Type B pancreatic cell (in vitro differentiated cells): Measurements from ENCODE around the gene CNTNAP2. TPM values are rescaled to one million over a fixed set of nuclear protein-coding genes. Genes with fewer than 3 reads are reported as not detected.
"Not testable (repeated sequence)": the region's sequence is repeated elsewhere in the genome, so short reads cannot be mapped to it uniquely, and the experiment has no call there.

Experiments
- DNase-seq: peaks from one replicate; pipeline ENCODE4 v3.0.0; 2021; ENCODE audit warnings: mixed read lengths; ENCODE audit not compliant: unreplicated experiment; ENCODE audit errors: extremely low spot score
- H3K27ac Mint-ChIP-seq: 2 replicates; pipeline ENCODE4 v1.8.0; 2021; ENCODE audit warnings: mild to moderate bottlenecking, mixed read lengths
- H3K27me3 Mint-ChIP-seq: 2 replicates; pipeline ENCODE4 v1.8.0; 2021; ENCODE audit warnings: mixed read lengths
- H3K36me3 Mint-ChIP-seq: 2 replicates; pipeline ENCODE4 v1.8.0; 2021; ENCODE audit warnings: mixed read lengths
- H3K4me1 Mint-ChIP-seq: one replicate; pipeline ENCODE4 v1.8.0; 2021; ENCODE audit warnings: mixed read lengths; ENCODE audit not compliant: unreplicated experiment
- H3K4me3 Mint-ChIP-seq: 2 replicates; pipeline ENCODE4 v1.8.0; 2021; ENCODE audit warnings: mild to moderate bottlenecking, mixed read lengths
- H3K9me3 Mint-ChIP-seq: 2 replicates; pipeline ENCODE4 v1.8.0; 2021; ENCODE audit warnings: mixed read lengths
- CTCF ChIP-seq: fragments of 200-600 bp; sonication (generic); conservative IDR thresholded peaks from 2 replicates; pipeline ENCODE4 v1.5.0; 2021; ENCODE audit warnings: antibody characterized with exemption, mild to moderate bottlenecking
- total RNA-seq: library from RNA; stranded (reverse); gene quantifications from 2 replicates; pipeline ENCODE4 v1.2.1, GENCODE V29; 2021; ENCODE audit warnings: low replicate concordance

The CNTNAP2 gene
- total RNA-seq, 1 donor from 2014 or later, result 26.8 TPM

- TF ChIP-seq CTCF, result no peak
- Mint-ChIP-seq H3K27ac (no peak overlapping the region), H3K27me3 (no peaks in the 10 kb centered on the region), H3K9me3 (no peaks in the 10 kb centered on the region), H3K4me3 (no peak overlapping the region), H3K36me3 (no peaks in the 10 kb centered on the region), H3K4me1 (no peaks in the 10 kb centered on the region)
- DNase-seq, result no peak
Measured at GRCh38 chr7:146214842-146215241, 98.2 kb downstream of the CNTNAP2 start.

GRCh38 chr7:146216396-146217041 lies 99.9 kb downstream of the CNTNAP2 start:
- no peak for TF ChIP-seq CTCF
- H3K4me1 Mint-ChIP-seq, result no peaks in the 10 kb centered on the region
- H3K9me3 Mint-ChIP-seq, result no peaks in the 10 kb centered on the region
- no peaks in the 10 kb centered on the region for H3K36me3 Mint-ChIP-seq
- no peak overlapping the region for H3K4me3 Mint-ChIP-seq
- DNase-seq, result no peak
- no peak overlapping the region for H3K27ac Mint-ChIP-seq
- H3K27me3 Mint-ChIP-seq, result peaks cover 4% of the 10 kb centered on the region

- Mint-ChIP-seq H3K4me1 (no peaks in the 10 kb centered on the region), H3K9me3 (no peaks in the 10 kb centered on the region), H3K27ac (no peak overlapping the region), H3K36me3 (no peaks in the 10 kb centered on the region), H3K4me3 (no peak overlapping the region), H3K27me3 (peaks cover 4% of the 10 kb centered on the region)
- no peak for DNase-seq
- TF ChIP-seq CTCF, result no peak
Measured at GRCh38 chr7:146223851-146224250, 107.2 kb downstream of the CNTNAP2 start.

GRCh38 chr7:146232604-146233003 lies 116.0 kb downstream of the CNTNAP2 start:
- Mint-ChIP-seq H3K36me3 (no peaks in the 10 kb centered on the region), H3K4me1 (no peaks in the 10 kb centered on the region), H3K4me3 (no peak overlapping the region), H3K27me3 (peaks cover 3% of the 10 kb centered on the region), H3K27ac (no peak overlapping the region), H3K9me3 (no peaks in the 10 kb centered on the region)
- TF ChIP-seq CTCF, result no peak
- no peak for DNase-seq

- no peak for DNase-seq
- no peaks in the 10 kb centered on the region for H3K4me1 Mint-ChIP-seq
- H3K9me3 Mint-ChIP-seq, result no peaks in the 10 kb centered on the region
- H3K4me3 Mint-ChIP-seq, result no peak overlapping the region
- TF ChIP-seq CTCF, result no peak
- H3K27ac Mint-ChIP-seq, result no peak overlapping the region
- no peaks in the 10 kb centered on the region for H3K36me3 Mint-ChIP-seq
- peaks cover 3% of the 10 kb centered on the region for H3K27me3 Mint-ChIP-seq
Measured at GRCh38 chr7:146235195-146235594, 118.6 kb downstream of the CNTNAP2 start.

- H3K4me1 Mint-ChIP-seq, result no peaks in the 10 kb centered on the region
- no peak overlapping the region for H3K27ac Mint-ChIP-seq
- H3K36me3 Mint-ChIP-seq, result no peaks in the 10 kb centered on the region
- H3K9me3 Mint-ChIP-seq, result no peaks in the 10 kb centered on the region
- H3K4me3 Mint-ChIP-seq, result no peak overlapping the region
- peaks cover 30% of the 10 kb centered on the region for H3K27me3 Mint-ChIP-seq
- TF ChIP-seq CTCF, result no peak
- no peak for DNase-seq
Measured at GRCh38 chr7:146242661-146243060, 126.1 kb downstream of the CNTNAP2 start.

GRCh38 chr7:146247991-146248390 lies 131.4 kb downstream of the CNTNAP2 start:
- not testable (repeated sequence) for DNase-seq, H3K27ac Mint-ChIP-seq, H3K9me3 Mint-ChIP-seq, H3K36me3 Mint-ChIP-seq, H3K4me1 Mint-ChIP-seq
- Mint-ChIP-seq H3K27me3 (peaks cover 57% of the 10 kb centered on the region), H3K4me3 (peak overlapping the region; percentile 71)

- H3K9me3 Mint-ChIP-seq, H3K4me1 Mint-ChIP-seq, H3K27ac Mint-ChIP-seq, DNase-seq, H3K36me3 Mint-ChIP-seq: not testable (repeated sequence)
- peaks cover 57% of the 10 kb centered on the region for H3K27me3 Mint-ChIP-seq
- peak overlapping the region; percentile 71 for H3K4me3 Mint-ChIP-seq
Measured at GRCh38 chr7:146248744-146249143, 132.1 kb downstream of the CNTNAP2 start.
